DMS53 treated with DMSO at 0.1 percent for 48 hours (cell line): Measurements from ENCODE around the gene MPRIP.
A peak's percentile ranks its signal among the peaks of the same experiment; 100 is the strongest.

Source experiments
- DNase-seq: peaks from one replicate; lab custom pipeline; 2025; ENCODE audit not compliant: unreplicated experiment; lab: John Stamatoyannopoulos, UW

Gene MPRIP

DNA sequence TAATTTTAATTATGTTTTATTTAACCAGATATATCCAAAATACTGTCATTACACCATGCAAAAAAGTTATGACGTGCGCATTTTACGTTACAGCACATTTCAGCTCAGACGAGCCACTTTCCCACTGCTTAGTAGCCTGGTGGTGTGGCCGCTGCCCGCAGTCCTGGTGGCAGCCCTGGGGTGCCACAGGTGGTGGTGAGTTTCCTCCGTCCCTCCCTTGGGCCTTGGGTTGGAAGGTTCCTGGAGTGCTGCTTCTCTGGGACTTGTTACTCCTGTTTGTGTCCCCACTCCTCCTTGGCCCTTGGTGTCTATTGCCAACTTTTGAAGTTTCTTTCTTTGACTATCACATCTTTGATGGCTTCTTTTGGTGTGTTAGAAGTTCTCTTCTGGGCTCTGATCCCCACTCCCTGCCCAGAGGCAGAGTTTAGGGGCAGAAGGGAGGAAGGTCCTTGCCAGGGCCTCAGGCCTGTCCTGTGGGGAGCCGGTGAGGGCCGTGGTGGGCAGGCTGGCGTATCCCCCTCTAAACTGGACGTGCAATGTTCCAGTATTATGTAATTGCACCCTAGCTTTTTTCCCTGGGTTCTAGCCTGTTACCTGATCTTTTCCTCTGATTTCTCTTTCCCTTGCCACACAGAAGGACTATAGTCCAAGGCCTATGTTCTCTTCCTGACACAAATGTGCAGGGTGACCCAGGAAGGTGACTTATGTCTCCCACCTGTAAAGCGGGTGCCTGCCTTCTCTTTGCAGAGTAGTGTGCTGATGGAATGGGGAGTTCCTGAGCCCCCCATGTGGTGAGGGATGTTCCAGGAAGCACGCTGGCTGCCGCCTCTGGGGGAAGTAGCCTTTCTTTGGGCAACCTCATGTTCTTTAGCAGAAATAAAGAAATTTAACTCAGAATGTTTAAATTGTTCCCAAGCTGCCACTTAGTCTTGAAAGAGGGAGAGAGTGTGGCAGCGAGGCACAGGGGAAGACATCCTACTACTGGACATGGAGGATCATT, 8.4 kb downstream of the MPRIP start:
- DNase-seq = no peak

DNA sequence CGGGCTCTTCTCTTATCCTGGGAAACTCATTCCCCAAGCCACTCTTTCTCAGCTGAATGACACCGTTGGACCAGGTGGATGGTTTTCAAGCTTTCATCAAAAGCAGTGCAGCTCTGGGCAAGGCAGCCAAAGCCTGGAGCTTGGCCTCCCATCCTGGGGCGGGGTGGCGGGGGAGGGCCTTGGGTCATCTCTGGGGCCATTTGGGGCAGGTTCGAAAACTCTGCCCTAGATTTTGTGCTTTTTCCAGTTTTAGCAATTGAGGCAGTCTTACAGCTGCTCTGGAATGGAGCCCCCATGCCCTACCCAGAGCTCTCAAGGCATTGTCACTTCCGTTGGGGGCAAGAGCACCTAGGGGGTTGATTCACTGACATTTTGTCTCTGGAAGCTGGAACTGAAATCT, 9.1 kb downstream of the MPRIP start:
- DNase-seq = no peak

DNA sequence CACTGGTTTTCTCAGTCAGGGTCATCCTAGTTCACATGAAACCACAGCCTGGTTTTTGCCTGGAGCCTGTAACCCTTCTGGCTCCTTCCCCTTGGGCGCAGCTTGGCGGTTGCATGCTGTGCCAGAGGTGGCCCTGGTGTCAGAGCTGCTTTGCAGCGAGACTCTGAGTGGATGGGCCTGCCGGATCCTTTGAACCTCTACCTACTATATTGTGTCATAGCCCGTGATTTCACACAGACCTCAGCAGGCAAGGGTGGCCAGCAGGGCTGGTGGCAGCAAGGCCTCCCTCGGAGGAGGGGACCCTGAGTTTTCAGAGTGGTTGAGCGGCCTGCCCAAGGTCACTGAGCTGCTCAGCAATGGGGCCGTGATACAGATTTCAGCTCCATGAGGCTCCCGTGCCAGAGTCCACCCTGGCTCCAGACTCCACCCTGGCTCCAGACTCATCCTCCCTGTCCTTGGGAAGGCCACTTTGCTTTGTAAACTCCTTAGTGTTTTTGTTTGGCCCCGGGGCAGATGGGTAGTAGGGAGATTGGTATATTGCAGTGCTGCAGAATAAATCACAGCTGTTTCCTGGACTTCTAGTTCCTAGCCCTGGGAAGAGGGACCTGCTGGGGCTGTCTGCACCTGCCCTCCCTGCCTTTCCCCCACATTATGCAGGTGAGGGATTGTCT, 9.7 kb downstream of the MPRIP start:
- no peak for DNase-seq

DNA sequence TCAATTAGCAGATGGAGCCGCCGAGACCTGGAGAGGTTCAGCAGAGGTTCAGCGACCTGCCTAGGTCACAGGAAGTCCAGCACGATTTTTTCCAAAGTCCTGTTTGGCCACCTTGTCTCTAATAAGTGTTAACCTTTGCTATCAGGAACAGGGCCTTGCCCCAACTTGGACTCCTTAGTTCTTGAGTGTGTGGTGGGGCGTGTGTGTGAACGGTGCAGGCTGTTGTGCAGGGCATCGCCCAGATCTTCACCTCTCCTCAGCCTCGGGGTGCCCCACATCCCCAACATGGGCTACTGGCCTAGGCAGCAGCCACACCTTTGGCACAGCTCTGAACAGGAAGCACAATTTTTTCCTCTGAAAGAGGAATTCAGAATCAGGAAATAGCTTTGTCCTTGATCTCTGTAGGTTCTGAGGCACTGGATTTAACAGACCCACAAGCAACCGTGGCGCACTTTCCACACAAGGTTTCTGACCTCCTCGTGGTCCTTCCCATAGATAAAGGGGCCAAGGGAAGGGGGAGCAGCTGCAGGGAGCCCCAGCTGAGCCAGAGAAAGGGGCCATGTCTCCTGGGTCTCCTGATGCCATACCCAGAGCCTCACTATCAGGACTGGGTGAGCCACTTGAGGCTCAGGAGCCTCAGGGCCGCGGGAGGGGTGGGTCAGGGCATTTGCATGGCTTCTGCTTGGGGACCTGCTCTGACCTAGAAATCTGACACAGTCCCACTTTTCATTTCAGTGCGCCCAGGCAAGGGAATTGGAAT, 10.4 kb downstream of the MPRIP start:
- no peak for DNase-seq

DNA sequence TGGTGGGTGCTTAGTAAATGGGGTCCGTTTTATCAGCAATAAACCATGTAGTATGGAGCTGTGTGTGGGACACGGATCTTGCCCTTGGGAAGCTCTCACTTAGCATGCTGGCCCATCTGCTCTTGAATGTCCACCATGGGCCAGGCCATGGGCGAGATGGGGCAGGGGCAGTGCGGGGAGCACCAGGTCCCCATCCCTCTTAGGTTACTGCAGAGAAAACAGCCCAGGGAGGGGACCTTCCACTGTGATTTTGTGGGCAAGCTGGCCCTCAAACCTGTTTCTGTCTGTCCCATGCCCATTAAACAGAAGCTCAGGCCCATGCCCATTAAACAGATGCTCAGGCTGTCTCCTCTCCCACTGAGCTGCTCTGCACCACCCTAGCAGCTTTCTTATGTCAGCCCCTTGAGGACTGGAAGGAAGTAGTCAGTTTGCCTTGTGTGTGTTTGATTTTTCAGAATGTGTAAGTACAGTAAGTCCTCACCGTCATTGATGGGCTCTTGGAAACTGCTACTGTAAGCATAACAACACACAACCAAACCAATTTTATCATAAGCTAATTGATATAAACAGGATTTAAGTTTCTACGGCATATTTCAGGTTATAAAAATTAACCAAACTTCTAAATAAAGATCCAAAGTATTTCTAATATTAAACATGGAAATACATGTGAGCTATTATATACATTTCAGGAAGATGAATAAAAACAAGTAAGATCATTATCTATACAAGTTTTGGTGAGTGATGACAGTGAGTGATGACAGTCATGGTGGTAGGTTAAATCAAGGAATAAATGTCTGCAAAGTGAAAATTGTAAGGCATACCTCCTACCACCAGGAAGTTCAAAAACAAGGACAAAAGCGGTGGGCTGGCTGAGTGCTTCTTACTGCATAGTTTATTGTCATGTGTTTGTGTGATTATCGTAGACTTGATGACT, 11.5 kb downstream of the MPRIP start:
- DNase-seq = no peak

DNA sequence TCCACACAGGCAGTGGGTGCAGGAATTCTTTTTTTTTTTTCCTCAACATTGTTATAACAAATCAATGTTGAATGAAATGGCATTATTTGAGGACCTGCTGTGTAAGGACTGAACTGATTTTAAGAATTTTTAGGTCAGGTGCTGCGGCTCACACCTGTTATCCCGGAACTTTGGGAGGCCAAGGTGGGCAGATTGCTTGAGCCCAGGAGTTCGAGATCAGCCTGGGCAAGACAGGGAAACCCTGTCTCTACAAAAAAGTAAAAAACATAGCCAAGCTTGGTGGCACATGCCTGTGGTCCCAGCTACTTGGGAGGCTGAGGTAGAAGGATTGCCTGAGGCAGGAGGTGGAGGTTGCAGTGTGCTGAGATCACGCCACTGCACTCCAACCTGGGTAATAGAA, 12.4 kb downstream of the MPRIP start:
- no peak for DNase-seq

DNA sequence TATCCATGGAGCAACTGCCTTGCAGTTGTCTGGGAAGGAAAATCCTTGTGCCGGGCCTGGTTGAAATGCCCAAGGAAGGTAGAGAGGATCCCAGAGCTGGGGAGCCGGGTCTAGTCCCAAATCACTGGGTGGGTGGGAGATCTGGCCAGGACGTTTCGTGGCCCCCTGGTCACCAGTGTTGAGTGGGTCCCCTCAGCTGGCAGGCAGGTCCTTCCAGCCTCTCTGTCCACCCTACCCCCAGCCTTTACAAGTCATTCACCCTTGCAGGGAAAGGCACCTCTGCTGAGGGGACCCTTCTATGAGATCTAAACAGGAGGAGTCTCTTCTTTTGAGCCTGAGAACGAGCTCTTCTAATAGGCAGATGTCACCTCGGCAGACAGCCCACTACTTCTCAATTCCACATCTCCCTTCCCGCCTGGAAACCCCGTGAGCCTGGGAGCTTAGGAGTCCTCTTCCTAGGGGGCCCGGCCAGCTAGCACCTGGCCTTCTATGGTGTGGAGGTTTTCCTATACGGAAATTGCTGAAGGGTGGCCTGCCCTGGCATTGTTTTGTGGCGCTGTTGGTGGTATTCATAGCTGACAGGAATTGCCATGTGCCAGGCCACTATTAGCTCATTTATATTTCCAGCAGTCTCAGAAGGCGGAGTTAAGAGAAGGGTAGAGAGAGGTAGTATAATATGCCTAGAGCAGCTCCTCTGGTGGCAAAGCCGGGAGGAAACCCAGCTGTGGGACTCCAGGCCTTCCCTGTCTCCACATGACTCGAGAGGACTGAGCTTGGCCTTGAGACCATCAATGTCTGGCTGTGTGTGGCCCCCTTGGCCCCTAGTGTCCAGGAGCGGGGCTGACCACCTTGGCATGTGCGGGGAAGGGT, 13.3 kb downstream of the MPRIP start:
- DNase-seq = no peak

DNA sequence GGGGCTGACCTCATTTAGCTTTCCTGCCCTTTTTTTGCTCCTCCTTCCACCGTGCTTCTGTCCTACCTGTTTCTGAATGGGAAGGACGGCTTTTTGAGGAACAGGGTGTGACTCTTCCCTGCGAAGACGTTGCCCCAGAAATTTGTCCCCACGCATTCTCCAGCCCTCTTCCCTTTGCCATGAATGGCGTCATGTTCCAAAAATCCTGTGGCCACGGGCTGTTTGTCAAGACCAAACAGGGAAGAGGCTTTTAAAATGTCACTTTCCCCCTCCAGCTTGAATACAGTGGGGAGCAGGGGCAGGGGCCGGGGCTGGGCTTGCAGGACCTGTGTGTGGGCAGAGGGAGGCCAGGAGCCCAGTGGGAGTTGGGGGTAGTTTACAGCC, 13.9 kb downstream of the MPRIP start:
- DNase-seq = no peak

DNA sequence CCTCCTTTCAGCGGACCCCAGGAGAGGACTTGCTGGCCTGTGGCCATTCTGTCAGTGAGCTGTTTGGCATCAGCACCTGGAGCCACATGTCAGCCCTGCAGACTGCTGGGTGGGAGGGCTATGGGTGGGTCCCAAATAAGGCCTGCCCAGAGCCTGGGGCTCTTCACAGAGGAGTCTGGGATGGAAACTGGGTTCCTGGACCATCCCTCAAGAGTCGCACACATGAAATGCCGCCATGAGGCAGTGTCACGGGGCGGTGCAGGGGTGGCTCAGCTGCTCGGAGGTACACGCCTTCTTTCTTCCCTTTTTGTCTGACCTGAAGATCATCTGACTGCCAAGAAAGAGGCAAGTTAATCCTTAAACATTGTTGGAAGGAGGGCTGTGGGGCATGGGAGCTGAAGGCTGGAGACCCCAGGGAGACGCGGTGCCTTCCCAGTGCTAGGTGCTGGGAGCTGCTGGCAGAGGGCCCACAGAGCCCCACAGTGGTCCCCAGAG, 14.8 kb downstream of the MPRIP start:
- DNase-seq = no peak

DNA sequence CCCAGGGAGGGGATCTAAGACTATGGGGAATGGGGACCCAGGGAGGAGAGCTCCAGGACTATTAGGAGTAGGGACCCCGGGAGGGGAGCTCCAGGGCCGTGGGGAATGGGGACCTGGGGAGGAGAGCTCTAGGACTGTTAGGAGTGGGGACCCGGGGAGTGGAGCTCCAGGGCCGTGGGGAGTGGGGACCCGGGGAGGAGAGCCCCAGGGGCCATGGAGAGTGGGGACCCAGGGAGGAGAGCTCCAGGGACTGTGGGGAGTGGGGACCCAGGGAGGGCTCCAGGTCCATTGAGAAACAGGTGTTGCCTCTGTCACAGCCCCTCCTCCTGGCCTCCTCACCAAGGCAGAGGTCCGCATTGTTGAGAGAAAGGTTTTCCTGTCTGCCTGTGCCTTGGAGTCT, 16.0 kb downstream of the MPRIP start:
- no peak for DNase-seq

DNA sequence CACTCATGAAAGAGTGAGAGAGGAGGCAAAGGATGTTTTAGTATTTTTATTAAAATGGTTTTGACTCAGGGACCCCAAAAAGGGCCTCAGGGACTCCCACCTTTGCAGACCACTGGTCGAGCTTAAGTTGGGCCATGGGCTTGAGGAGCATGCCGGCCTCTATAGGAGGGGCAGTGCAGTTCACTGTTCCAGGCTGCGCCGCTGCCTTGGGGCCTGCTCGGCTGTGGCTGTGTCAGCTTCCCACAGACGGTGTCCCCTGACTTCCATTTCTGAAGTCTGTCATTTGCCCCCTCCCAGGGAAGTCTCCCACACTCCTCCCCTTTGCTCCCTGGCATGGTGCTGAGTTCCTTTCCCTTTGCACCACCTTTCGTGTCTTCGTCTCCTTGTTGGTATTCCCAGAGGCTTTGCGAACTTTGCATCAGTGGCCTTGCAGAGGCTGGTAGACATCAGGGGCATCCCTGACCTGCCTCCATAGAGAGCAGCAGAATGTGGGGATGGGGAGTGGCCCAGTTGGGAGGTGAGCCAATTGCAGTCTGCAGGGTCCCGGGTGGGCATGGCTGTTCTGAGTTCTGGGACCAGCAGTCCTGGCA, 17.1 kb downstream of the MPRIP start:
- no peak for DNase-seq

DNA sequence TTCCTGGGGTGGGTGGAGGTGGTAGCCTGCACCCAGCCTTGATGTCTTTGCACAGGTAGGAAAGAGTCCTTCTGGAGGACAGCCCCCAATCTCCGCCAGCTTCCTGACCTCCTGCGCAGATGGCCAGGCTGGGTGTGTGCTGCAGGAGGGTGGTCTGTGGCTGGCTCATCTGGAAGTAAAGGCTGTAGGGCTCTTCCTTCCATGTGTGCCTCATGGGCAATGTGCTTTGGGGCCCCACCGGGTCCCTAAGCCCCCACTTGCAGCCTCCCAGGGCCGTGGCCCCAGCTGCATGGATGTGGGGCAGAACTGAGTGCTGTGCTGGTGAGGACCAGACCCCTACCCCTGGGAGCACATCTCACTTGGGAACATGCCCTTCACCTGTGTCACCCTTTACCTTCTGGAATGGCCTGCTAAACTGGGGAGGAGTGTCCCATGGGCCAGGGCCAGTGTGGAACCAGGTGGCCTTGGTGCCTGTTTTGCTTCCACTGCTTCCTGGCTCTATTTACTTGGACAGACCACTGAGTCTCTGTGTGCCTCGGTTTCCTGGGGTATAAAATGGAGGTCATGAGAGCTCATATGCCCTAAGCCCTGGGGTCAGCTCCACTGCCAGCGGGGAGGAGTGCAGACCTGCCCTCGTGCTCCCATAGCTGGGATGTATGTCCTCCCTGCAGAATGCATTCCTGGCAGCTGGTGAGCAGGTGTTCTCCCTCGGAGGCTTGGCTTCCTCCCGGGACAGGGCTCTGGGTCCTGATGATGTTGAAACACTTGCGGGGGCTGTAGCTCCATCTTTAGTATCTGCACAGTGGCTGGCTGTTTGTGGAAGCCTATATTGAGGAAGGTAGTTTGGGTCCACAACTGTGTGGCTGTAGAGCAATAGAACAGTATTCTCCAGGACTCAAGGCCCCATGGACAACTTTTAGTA, 18.0 kb downstream of the MPRIP start:
- DNase-seq = no peak

DNA sequence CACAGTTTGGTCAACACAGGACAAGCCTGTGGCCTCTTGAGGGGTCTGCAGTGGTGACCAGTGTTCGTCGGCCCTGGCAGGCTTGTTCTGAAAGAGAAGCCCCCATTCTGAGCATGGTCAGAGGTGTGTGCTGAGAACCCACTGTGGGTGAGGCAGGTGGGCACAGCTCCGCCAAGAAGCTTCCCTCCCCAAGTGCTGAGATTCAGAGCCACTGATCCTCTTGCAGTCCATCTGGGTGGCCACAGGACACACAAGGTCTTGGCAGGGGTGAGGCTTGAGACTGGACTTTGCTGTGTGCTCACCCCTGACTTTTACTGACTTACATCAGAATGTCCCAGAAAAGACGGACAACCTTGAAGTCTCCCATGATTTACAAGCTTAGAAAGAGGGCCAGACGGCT, 18.7 kb downstream of the MPRIP start:
- no peak for DNase-seq

DNA sequence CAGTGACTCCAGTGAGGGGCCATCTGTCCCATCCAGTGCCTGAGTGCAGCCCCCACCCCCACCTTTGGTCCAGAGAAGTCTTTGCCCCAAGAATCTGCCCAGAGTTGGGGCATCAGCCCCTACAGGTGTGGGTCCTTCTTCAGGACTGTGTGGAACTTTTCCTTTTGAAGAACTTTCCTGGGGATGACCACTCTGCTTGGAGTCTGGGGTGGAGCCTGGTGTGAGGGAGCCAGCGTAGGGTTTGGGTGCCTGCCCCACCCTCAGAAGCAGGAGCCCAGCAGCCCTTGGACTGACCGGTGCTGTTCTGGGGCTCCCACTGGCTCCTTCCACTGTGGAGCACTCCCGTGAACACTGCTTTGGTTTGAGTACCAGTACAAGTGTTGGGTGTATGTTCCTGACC, 19.3 kb downstream of the MPRIP start:
- no peak for DNase-seq

DNA sequence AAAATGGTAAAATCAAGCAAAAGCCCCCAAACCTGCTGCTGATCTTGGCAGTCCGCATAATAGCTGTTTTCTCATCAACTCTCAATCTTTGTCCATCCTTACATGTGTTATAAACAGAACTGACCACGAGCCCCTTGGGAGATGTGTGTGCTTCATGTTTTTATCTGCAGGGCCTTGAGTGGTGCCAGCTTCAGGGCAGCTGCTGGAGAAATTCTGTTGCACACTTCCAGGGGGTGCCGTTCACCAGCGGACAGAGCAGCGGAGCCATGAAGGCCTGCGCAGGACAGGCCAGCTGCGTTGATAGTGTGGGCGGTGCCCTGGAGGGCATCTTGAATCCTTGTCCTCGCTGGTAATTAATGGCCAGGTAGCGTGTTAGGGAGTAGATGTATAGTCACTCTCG, 20.1 kb downstream of the MPRIP start:
- DNase-seq = no peak

DNA sequence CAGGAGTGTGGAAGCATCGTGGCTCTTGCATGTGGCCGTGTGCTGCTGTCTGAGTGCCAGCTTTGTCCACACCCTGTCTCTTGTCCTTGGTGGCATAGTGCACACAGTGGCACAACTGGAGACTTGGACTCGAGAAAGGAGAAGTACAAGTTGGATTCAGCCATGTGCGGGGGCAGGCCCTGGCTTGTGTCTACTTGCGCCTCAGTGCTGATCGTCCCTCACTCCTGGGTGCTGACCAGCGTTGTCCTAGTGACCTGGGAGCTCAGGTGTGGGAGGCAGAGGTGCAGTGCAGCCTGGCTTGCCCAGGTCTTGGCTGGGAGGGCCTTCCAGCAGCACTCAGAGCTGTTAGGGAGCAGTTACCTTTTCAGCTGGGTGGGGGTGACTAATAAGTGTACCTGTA, 20.6 kb downstream of the MPRIP start:
- DNase-seq = no peak

DNA sequence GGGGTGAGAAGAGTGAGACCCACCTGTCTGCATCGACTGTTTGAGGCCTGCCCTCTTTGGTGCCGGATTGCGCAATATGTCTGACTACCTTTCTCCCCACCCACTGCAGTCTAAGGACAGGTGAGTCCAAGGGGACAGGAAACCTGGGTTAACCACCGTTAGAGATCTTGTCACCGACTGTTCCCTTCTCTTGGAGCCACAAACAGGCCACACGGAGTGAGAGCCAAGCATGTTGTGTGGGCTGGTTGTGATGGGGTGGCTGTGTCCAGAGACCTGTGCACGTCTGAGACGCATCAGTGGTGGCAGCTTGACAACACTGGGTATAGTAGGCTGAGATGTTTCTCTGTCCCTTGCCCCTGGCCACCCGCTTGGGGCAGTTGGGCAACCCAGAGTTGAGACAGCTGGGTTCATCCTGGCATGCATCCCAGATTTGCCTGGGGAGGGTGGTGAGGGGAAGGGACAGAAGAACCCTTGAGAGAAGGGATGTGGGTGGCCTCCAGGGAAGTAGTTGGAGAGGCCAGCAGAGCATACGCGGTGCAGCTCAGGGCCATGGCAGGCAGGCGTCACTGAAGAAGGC, 21.4 kb downstream of the MPRIP start:
- peak; percentile 15 for DNase-seq

DNA sequence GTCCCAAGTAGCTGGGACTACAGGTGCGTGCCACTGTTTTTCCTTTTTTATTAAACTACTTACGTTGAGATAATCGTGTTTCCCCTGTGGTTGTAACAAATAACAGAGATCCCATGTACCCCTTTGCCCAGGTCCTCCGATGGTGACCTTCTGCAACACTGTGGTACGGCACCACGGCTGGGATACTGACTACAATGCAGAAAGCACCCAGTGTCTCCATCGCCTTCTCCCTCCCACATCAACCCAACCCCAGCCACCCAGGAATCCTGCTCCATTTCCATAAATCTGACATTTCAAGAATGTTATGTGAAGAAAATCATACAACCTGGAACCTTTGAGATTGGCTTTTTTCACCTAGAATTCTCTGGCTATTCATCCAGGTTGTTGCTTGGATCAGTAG, 22.1 kb downstream of the MPRIP start:
- DNase-seq = no peak
